Measurements from ENCODE around the gene CLDN3.

- no peak for TF ChIP-seq USF1 (IDR thresholded peaks at IDR 0.05; ENCODE audit: borderline replicate concordance, extremely low read length, insufficient read depth, low read depth, low read length)
- TF ChIP-seq CTCF (IDR thresholded peaks at IDR 0.05 in 2 of 3, conservative IDR thresholded peaks at IDR 0.05 in 1 of 3; ENCODE audit: control insufficient read depth in 2 of 3, extremely low read depth in 1 of 3, insufficient read depth in 1 of 3, low read depth in 3 of 3, low read length in 3 of 3), result no peak
- TF ChIP-seq SUPT20H (IDR thresholded peaks at IDR 0.05; ENCODE audit: borderline replicate concordance, control insufficient read depth, low read depth, low read length), result no peak
- no peak for TF ChIP-seq NFYA (IDR thresholded peaks at IDR 0.05; ENCODE audit: borderline replicate concordance, low read depth, low read length)
- TF ChIP-seq WRNIP1 (IDR thresholded peaks at IDR 0.05; ENCODE audit: borderline replicate concordance, low read depth, low read length), result no peak
- no peak for TF ChIP-seq MAX (IDR thresholded peaks at IDR 0.05; ENCODE audit: low read depth, low read length)
- TF ChIP-seq EP300 (IDR thresholded peaks at IDR 0.05; ENCODE audit: borderline replicate concordance in 1 of 2, control insufficient read depth in 1 of 2, low read depth in 2 of 2, low read length in 2 of 2), result no peak
- no peak for TF ChIP-seq BMI1 (IDR thresholded peaks at IDR 0.05; ENCODE audit: borderline replicate concordance)
- TF ChIP-seq ATF2 (IDR thresholded peaks at IDR 0.05; ENCODE audit: low read length), result no peak
- TF ChIP-seq ZNF274 (IDR thresholded peaks at IDR 0.05; ENCODE audit: insufficient read depth, insufficient read length), result no peak
- TF ChIP-seq CHD2 (IDR thresholded peaks at IDR 0.05; ENCODE audit: borderline replicate concordance, low read depth, low read length), result no peak
- no peak for TF ChIP-seq MYC (IDR thresholded peaks at IDR 0.05; ENCODE audit: insufficient read depth, insufficient read length, insufficient replicate concordance, low read length, severe bottlenecking)
- no peak for TF ChIP-seq POLR2AphosphoS2 (IDR thresholded peaks at IDR 0.05; ENCODE audit: low read depth, low read length)
- TF ChIP-seq YY1 (IDR thresholded peaks at IDR 0.05; ENCODE audit: low read depth, low read length), result no peak
These were observed 1.2 kb downstream of the CLDN3 start for GRCh38 chr7:73768641-73769480.

All from GM12878 (cell line).